WERI-Rb-1 (cell line): ENCODE data around the gene CPT2.
A peak's percentile ranks its signal among the peaks of the same experiment; 100 is the strongest.

Source experiments
- DNase-seq: peaks from one replicate; pipeline ENCODE4 v3.0.0-alpha.2; 2020
- H3K27ac ChIP-seq: fragments of 250-450 bp; sonication (Bioruptor Pico); 2 replicates; pipeline ENCODE4 v1.5.1; 2020; ENCODE audit warnings: mild to moderate bottlenecking, moderate library complexity
- H3K27me3 ChIP-seq: fragments of 250-450 bp; sonication (Bioruptor Pico); 2 replicates; pipeline ENCODE4 v1.5.1; 2021; ENCODE audit warnings: mild to moderate bottlenecking, low read depth, moderate library complexity; ENCODE audit not compliant: insufficient read depth, severe bottlenecking
- H3K36me3 ChIP-seq: fragments of 250-450 bp; sonication (Bioruptor Pico); 2 replicates; pipeline ENCODE4 v1.5.1; 2020; ENCODE audit warnings: mild to moderate bottlenecking, moderate library complexity
- H3K4me3 ChIP-seq: 2 replicates; pipeline ENCODE4 v1.5.1; 2011; ENCODE audit warnings: low read depth, mild to moderate bottlenecking, control low read depth, low read length
- H3K9me3 ChIP-seq: fragments of 250-450 bp; sonication (Bioruptor Pico); 2 replicates; pipeline ENCODE4 v1.5.1; 2021; ENCODE audit warnings: mild to moderate bottlenecking, moderate library complexity; ENCODE audit not compliant: severe bottlenecking
- CTCF ChIP-seq: IDR thresholded peaks from 2 replicates; pipeline ENCODE4 v1.5.1; 2011; ENCODE audit warnings: low read depth, mild to moderate bottlenecking, control low read depth, inconsistent platforms, low read length

The CPT2 gene

DNA sequence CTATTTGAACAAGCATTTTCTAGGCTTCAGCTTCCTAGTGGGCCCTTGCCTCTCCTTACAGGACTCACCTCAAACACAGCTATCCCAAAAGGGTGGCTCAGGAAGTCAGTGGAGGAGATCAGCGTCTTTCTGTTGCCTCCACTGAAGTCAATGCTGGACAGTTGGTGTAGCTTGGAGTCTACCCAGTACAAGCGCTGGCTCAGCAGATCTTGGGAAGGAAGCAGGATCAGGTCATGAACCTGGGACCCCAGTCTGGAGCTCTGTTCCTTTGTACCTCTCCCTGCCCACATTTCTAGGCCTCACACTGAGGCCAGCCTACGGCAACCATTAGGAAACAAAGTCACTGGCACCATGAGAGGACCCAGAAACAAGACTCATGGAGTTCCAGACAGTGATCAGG is 65.4 kb downstream of the CPT2 start:
- H3K27ac ChIP-seq: peak overlapping the region; percentile 31; the same call in 1 of the 2 replicates
- H3K27me3 ChIP-seq: no peaks in the 10 kb centered on the region
- TF ChIP-seq CTCF: no peak
- H3K4me3 ChIP-seq: no peak overlapping the region
- DNase-seq: no peak
- H3K9me3 ChIP-seq: no peaks in the 10 kb centered on the region
- H3K36me3 ChIP-seq: peaks cover 95% of the 10 kb centered on the region
